GM12875 (cell line): ENCODE measurements around the gene PTPN7.

Experiments
- H3K4me3 ChIP-seq: one replicate; pipeline ENCODE4 v1.5.1; 2011; ENCODE audit warnings: low read depth, low read length, control low read depth
- TF ChIP-seq, protein P1 (sequence below): IDR thresholded peaks from 2 replicates; pipeline ENCODE4 v1.5.1; 2011; ENCODE audit warnings: low read depth, mild to moderate bottlenecking, control low read depth, inconsistent platforms, low read length, moderate library complexity, borderline replicate concordance; ENCODE audit not compliant: insufficient read depth

Gene PTPN7

DNA sequence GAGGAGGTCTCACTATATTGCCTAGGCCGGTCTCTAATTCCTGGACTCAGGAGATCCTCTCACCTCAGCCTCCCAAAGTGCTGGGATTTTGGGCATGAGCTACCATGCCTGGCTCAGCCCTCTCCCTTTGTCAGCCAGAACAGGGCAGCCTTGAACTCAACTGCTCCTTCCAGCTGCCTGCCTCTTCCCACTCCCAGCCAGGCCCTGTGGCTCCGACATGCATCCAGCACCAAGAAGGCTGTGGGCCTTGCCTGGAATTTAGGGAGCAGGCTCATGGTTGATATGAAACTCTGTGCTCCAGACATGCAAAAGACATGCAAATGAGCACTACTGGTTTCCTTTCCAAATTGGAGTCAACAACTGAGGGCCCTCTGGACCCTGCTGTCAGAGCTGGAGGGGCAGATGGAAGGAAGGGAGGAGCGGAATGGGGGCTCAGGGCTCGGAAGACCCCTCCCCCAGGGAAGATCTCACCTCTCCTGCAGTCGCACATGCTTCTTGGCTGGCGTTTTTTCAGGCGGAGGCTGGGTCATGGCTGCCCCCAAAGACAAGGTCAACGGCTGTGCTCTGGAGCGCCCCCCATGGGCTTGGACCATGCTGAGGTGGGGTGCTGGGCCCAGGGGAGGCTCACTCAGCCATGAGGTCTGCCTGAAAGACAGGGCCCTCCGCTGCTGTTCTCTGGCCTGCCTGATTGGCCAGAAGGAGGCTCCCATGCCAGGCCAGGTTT is 1.4 kb downstream of the PTPN7 start:
- TF ChIP-seq, protein P1, sequence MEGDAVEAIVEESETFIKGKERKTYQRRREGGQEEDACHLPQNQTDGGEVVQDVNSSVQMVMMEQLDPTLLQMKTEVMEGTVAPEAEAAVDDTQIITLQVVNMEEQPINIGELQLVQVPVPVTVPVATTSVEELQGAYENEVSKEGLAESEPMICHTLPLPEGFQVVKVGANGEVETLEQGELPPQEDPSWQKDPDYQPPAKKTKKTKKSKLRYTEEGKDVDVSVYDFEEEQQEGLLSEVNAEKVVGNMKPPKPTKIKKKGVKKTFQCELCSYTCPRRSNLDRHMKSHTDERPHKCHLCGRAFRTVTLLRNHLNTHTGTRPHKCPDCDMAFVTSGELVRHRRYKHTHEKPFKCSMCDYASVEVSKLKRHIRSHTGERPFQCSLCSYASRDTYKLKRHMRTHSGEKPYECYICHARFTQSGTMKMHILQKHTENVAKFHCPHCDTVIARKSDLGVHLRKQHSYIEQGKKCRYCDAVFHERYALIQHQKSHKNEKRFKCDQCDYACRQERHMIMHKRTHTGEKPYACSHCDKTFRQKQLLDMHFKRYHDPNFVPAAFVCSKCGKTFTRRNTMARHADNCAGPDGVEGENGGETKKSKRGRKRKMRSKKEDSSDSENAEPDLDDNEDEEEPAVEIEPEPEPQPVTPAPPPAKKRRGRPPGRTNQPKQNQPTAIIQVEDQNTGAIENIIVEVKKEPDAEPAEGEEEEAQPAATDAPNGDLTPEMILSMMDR: peak; percentile 69
- peak overlapping the region; percentile 98 for H3K4me3 ChIP-seq

DNA sequence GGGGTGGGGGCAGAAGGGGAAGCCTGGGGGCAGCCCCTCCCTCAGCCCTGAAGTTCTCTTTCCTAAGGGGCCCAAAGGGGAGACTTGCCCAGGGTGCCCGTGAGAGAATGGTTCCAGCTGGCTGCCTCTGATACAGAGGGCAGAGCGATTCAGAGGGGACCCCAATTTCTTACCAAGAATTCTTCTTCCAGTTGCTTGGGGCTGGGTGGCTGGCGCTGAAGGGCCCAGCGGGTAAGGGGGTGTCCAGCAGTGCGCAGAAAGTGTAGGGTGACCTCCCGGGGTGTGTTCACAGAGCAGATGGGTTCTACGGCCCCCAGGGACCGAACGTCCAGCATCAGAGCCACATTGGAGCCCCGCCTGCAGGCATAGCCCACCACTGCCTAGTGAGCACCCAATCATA is 2.5 kb downstream of the PTPN7 start:
- no peak overlapping the region for H3K4me3 ChIP-seq
- TF ChIP-seq, protein P1: no peak

DNA sequence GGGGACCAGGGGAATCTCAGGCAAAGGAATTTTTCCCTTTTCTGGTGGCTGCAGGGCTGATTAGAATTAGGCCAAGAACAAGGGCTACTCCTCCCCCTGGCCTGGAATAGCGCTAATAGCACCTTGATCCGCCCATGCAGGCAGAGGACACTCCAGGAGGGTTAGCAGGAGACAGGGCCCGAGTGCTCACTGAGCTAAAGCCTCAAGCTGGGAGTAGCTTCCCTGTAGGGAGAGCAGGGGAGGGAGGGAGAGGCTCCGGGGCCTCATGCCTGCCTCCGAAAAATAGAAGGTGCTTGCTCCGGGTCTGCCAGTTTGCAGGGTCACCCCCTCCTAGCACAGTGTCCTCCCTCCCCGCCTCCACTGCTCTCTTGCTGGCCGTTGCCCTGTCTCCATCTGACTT is 3.8 kb downstream of the PTPN7 start:
- TF ChIP-seq, protein P1: no peak

DNA sequence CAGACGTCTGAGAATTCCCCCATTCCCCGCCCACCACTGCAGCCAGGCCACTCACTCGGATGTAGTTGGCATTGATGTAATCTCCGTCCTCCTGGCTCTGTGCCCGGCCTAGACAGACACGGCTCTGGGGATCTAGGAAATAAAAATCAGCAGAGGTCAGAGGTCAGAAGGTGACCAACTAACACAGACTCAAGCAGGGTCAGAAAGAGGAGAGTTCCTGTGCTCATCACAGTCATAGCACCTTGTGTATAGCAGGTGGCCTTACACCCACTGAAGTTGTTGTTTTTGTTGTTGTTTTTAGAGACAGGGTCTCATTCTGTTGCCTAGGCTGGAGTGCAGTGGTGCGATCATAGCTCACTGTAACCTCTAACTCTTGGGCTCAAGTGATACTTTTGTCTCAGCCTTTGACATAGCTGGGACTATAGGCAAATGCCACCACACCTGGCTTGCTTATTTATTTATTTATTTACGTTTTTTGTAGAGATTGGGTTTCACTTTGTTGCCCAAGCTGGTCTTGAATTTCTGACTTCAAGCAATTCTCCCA is 4.9 kb downstream of the PTPN7 start:
- H3K4me3 ChIP-seq: no peak overlapping the region
- TF ChIP-seq, protein P1: no peak

More for the DNA sequence above, 3.8 kb downstream of the PTPN7 start:
- H3K4me3 ChIP-seq: no peak overlapping the region

DNA sequence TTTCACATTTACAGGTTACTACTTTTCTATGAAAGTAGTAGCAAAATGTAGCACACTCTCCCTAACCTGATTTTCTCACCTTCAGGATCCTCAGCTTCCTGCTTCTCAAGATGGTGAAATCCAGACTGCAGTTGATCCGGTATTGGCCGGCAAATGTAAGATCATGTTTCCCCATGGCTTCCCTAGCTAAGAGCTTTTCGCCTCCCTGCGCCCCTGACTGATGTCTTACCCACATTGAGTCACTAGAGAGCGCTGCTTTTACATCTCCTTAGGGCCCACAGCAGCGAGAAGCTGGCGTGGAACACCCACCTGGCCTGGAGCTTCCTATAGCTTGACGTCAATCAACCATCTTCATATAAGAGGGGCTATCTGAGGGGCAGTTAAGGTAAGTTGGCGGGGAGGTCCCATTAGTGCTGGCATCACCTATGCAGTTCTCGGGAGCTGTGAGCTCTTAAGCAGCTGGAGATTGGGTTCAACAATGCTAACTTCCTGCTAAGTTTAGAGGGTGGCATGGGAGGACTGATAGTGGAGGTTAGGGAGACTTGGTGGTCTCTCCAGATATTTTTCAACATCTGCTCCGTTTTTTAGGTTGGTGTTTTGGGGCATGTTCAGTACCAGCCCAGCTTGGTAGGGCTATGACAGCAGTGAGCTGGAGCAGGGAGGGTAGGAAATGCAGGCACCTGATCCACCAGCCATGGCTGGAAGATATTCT is 5.5 kb downstream of the PTPN7 start:
- TF ChIP-seq, protein P1: peak; percentile 66; the same call in 1 of the 2 replicates
- no peak overlapping the region for H3K4me3 ChIP-seq

DNA sequence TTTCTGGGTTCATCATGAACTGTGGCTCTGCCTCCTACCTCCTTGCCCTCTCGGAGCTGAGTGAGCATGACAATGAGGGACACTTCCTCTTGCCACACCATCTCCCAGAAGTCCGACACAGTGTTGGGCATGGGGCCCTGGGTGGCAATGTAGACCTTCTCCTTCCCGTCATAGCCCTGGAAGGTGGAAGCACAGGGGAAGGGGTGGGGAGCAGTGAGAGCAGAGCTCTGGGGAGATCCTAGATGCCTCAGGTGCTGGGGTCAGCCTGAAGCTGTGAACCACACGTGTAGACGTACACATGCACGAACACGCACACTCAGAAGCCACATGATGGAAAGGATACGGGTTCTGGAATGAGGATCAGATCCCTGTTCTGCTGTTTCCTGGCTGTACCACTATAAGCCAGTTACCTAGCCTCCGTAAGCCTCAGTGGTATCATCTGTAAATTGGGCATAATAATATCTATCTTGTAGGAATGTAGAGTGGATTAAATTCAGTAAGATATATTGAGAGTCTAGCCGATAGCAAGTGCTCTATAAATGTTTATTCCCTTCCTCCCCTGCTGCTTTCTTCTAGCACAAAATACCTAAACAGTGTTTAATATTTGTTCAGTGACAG is 6.1 kb downstream of the PTPN7 start:
- TF ChIP-seq, protein P1: no peak
- no peak overlapping the region for H3K4me3 ChIP-seq
